GM15510 (cell line): Measurements from ENCODE around the gene SUN1.

Experiments
- POLR2A ChIP-seq: IDR thresholded peaks from 3 replicates; pipeline ENCODE4 v1.6.1; 2011; ENCODE audit warnings: borderline replicate concordance; ENCODE audit not compliant: insufficient read length; ENCODE audit errors: extremely low read depth

The SUN1 gene

DNA sequence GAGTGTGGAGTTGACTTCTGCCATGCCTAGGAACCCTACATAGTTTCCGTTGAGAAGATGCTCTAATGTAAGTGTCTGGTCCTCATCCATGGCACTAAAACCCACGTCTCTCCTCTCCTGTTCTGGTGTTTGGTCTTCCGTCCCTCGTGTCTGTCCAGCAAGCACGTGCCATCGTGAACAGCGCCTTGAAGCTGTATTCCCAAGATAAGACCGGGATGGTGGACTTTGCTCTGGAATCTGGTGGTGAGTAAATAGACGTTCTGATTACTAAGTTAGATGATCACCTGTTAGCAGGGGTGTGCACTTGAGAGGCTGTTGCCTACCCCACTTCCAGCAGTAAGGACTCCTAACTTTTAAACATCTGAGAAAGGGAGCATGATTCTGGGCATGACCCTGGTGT lies 28.9 kb downstream of the SUN1 start:
- no peak for TF ChIP-seq POLR2A

DNA sequence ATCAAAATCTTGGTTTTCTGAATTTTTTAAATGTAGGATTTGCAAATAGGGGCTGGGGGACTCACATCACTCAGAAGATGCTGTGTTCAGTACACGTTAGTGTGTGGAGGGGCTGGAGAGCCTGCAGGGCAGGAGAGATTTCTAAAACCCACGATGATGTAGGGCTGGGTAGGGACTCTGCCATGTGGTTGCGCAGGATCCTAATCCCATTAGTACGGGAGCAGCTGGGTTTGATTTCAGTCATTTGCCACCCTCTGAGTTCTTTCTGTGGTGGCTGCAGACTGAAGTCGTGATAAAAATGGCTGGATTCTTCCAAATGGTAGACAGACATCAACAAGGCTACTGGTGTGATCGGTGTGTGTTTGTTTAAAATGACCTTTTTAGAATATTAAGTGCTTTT lies 29.9 kb downstream of the SUN1 start:
- TF ChIP-seq POLR2A, result no peak

DNA sequence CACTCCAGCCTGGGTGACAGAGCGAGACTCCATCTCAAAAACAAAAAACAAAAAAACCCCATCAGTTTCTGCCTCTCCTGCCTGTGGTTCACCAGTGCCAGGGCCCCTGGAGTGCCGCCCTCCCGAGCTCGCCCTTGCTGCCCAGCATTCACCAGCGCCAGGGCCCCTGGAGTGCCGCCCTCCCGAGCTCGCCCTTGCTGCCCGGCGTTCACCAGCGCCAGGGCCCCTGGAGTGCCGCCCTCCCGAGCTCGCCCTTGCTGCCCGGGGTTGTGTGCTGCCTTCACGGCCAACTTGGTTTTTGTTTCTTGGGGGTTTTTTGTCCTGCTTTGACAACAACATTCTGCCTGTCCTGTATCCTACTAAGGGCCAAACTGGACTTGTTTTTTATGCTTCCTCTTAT lies 30.8 kb downstream of the SUN1 start:
- no peak for TF ChIP-seq POLR2A

- TF ChIP-seq POLR2A, result no peak
Measured at GRCh38 chr7:865921-866320, 33.6 kb downstream of the SUN1 start.

GRCh38 chr7:867001-867405 lies 34.7 kb downstream of the SUN1 start:
- TF ChIP-seq POLR2A, result no peak

- no peak for TF ChIP-seq POLR2A
Measured at GRCh38 chr7:867406-868188, 35.3 kb downstream of the SUN1 start.

GRCh38 chr7:868189-868486 lies 35.9 kb downstream of the SUN1 start:
- no peak for TF ChIP-seq POLR2A

DNA sequence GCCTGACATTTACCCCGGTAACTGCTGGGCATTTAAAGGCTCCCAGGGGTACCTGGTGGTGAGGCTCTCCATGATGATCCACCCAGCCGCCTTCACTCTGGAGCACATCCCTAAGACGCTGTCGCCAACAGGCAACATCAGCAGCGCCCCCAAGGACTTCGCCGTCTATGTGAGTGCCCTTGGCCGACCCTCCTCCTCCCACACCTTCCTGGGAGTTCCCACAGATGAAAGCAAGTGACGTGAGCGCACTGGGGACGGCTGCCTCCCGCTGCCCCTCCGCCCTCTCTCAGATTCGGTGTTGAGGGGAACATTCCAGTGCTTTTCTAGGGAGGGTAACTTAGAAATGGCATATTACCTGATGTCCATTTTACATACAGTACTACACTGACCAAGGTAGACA lies 37.1 kb downstream of the SUN1 start:
- no peak for TF ChIP-seq POLR2A

GRCh38 chr7:871900-872537 lies 39.7 kb downstream of the SUN1 start:
- TF ChIP-seq POLR2A, result no peak

DNA sequence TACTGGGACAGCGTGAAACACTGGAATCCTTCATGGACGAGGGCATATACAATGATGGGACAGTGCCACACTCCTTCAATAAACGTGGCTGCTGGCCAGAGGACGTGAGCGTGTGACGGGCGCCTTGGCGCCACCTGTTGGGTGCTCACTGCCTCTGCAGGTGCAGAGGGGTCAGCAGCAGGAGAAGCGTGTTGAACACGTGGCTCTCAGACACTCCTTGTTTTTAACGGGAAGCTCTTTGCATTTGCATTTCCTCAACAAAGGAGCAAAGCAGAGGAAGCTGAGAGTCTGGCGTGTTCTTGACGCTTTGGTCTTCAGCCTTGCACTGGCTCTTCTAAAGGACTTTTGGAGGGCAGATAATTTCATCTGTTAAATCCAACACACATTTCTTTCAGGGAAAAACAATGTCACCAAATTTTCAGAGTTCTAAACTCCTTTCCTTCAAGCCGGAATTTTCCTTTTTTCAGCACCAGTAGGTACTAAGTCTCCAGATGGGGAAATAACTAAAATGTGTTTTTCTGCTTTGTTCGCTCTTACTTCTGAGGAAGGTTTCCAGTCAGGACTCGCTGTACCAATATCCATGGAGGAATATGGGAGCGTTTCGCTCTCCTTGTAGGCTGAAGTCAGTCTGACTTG lies 41.2 kb downstream of the SUN1 start:
- peak; percentile 21 for TF ChIP-seq POLR2A

DNA sequence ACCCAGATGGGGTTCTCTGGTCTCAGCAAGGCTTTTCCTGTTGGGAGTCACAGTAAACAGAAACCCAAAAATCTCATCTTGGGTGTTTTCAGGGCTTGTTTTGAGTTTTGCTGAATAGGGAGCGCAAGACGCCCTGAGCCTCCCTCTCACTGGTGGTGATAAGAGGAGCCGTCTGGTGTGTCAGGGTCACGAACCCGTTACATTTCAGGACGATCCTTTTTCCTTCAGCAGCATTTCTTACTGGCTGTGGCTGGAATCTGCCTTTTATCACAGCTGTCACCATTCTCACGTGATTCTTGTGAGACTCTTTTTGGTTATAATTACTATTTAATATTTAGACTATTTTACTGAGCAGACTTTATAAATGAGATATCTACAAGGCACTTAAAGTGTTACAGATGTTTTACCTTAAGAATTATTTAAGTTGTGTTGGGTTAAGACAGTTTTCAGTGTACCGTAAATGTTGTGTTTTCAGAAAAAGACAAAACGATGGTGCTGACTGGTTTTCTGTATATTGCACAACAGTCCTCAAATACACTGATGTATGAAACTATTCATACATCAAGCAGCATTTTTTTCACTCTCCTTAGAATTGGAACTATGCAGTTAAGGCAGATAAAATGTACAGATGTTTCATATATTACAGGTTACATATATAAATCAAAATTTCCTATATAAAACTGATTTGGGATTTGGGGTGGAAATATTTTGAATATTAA lies 41.9 kb downstream of the SUN1 start:
- no peak for TF ChIP-seq POLR2A

GRCh38 chr7:875051-875450 lies 42.8 kb downstream of the SUN1 start:
- TF ChIP-seq POLR2A, result no peak

- no peak for TF ChIP-seq POLR2A
Measured at GRCh38 chr7:875476-876076, 43.3 kb downstream of the SUN1 start.

GRCh38 chr7:876077-876971 lies 44.0 kb downstream of the SUN1 start, which contains the start of gene GET4:
TSS of gene GET4 (plus strand) at chr7:876554. CDS start at chr7:876646, 92 bp downstream.
- peak; percentile 64 for TF ChIP-seq POLR2A
